HepG2 (cell line): ENCODE data around the gene C6orf62. TPM values are rescaled to one million over a fixed set of nuclear protein-coding genes. Genes with fewer than 3 reads are reported as not detected.
A peak's percentile ranks its signal among the peaks of the same experiment; 100 is the strongest.

Experiments
- CHCHD3 ChIP-seq: sonication (generic); formaldehyde crosslinking; IDR thresholded peaks from 2 replicates; pipeline ENCODE4 v1.8.0; 2022; ENCODE audit warnings: mild to moderate bottlenecking, missing genetic modification reagents, moderate library complexity
- KAT8 ChIP-seq: IDR thresholded peaks from 2 replicates; pipeline ENCODE4 v1.6.1; 2016; ENCODE audit warnings: missing genetic modification reagents, missing compliant biosample characterization
- RBM22 ChIP-seq: fragments of 200-400 bp; formaldehyde crosslinking; optimal IDR thresholded peaks from 2 replicates; pipeline ENCODE3; 2017; ENCODE audit warnings: mild to moderate bottlenecking, low read length, moderate library complexity
- TSC22D2 ChIP-seq: sonication (generic); formaldehyde crosslinking; IDR thresholded peaks from 2 replicates; pipeline ENCODE4 v1.5.1; 2020; ENCODE audit warnings: missing genetic modification reagents, mild to moderate bottlenecking, borderline replicate concordance
- ZBTB37 ChIP-seq: sonication (generic); formaldehyde crosslinking; IDR thresholded peaks from 2 replicates; pipeline ENCODE4 v1.4.0; 2020; ENCODE audit warnings: mild to moderate bottlenecking, missing genetic modification reagents
- ZMAT3 ChIP-seq: sonication (generic); formaldehyde crosslinking; conservative IDR thresholded peaks from 2 replicates; pipeline ENCODE4 v1.7.0; 2021; ENCODE audit warnings: missing genetic modification reagents
- ZNF318 ChIP-seq: sonication (generic); formaldehyde crosslinking; IDR thresholded peaks from 2 replicates; pipeline ENCODE4 v1.4.0; 2020; ENCODE audit warnings: mild to moderate bottlenecking, missing genetic modification reagents
- ZNF382 ChIP-seq: sonication (generic); formaldehyde crosslinking; IDR thresholded peaks from 2 replicates; pipeline ENCODE4 v1.5.0; 2020; ENCODE audit warnings: missing genetic modification reagents, mild to moderate bottlenecking, borderline replicate concordance
- ZNF441 ChIP-seq: sonication (generic); formaldehyde crosslinking; IDR thresholded peaks from 2 replicates; pipeline ENCODE4 v1.7.0; 2021; ENCODE audit warnings: missing genetic modification reagents, borderline replicate concordance
- ZNF503 ChIP-seq: sonication (generic); formaldehyde crosslinking; IDR thresholded peaks from 2 replicates; pipeline ENCODE4 v1.4.0; 2020; ENCODE audit warnings: missing genetic modification reagents
- ZNF510 ChIP-seq: sonication (generic); formaldehyde crosslinking; IDR thresholded peaks from 2 replicates; pipeline ENCODE4 v1.4.0; 2020; ENCODE audit warnings: low read depth, mild to moderate bottlenecking, missing genetic modification reagents
- ZNF574 ChIP-seq: sonication (generic); formaldehyde crosslinking; IDR thresholded peaks from 2 replicates; pipeline ENCODE4 v1.4.0; 2020; ENCODE audit warnings: missing genetic modification reagents
- polyA plus RNA-seq, 8 experiments: library from polyadenylated mRNA; depleted of rRNA in 3 of 8; stranded (reverse) in 7 of 8; unstranded in 1 of 8; fragments of >200 nt; fragmentation: Illumina TruSeq in 4 of 8; extraction: Trizol in 4 of 8; gene quantifications; 2 replicates each; pipeline versions ENCODE4 v1.2.1 to v1.2.3, GENCODE V29; 2011 to 2016; ENCODE audit warnings: low read depth in 4 of 8, missing spikeins in 1 of 8, mixed read lengths in 1 of 8; ENCODE audit not compliant: insufficient read depth in 1 of 8
- total RNA-seq, 5 experiments: library from RNA; depleted of rRNA; stranded (reverse); fragments of >200 nt; fragmentation: Illumina TruSeq; extraction: Trizol; gene quantifications; 2 replicates each; pipeline ENCODE4 v1.2.3, GENCODE V29; 2016; ENCODE audit warnings: low read depth in 1 of 5

The C6orf62 gene
- total and polyA plus RNA-seq, 2 of the 13 experiments (the other 11 are each of a cell fraction or from before 2014, with no cell fraction given): 54.8 to 90.4 TPM

- TF ChIP-seq ZNF503 (CRISPR knock-in tag) (0 out of 2 replicates have a peak, but pooled peaks have one; percentile 3), ZNF441 (CRISPR knock-in tag) (0 out of 2 replicates have a peak, but pooled peaks have one; percentile 27), CHCHD3 (CRISPR knock-in tag) (no peak), ZMAT3 (CRISPR knock-in tag) (0 out of 2 replicates have a peak, but pooled peaks have one; percentile 27), ZNF318 (CRISPR knock-in tag) (no peak), RBM22 (peak; percentile 41), ZNF510 (CRISPR knock-in tag) (no peak), ZNF382 (CRISPR knock-in tag) (no peak), KAT8 (CRISPR knock-in tag) (no peak), ZBTB37 (no peak), ZNF574 (CRISPR knock-in tag) (no peak; the same call in 1 of the 2 replicates), TSC22D2 (no peak)
These were observed at the start of gene C6orf62 (continued) for GRCh38 chr6:24719125-24719971.
